ENCODE measurements around the gene FCRL4.

The FCRL4 gene

GRCh38 chr1:157622471-157622870 is 24.6 kb upstream of the FCRL4 start:
- DNase-seq (ENCODE audit: low read depth) = no peak
- no peak overlapping the region for H3K4me3 ChIP-seq (ENCODE audit: low read depth, low read length)
- TF ChIP-seq CTCF (IDR thresholded peaks at IDR 0.05; ENCODE audit: low read depth, low read length, missing control alignments) = no peak

GRCh38 chr1:157618190-157618589 is 20.3 kb upstream of the FCRL4 start:
- DNase-seq (ENCODE audit: low read depth) = no peak
- no peak overlapping the region for H3K4me3 ChIP-seq (ENCODE audit: low read depth, low read length)
- TF ChIP-seq CTCF (IDR thresholded peaks at IDR 0.05; ENCODE audit: low read depth, low read length, missing control alignments) = no peak

- no peak for DNase-seq (ENCODE audit: low read depth)
- no peak overlapping the region for H3K4me3 ChIP-seq (ENCODE audit: low read depth, low read length)
- no peak for TF ChIP-seq CTCF (IDR thresholded peaks at IDR 0.05; ENCODE audit: low read depth, low read length, missing control alignments)
These were observed 2.4 kb upstream of the FCRL4 start for GRCh38 chr1:157600236-157600635.

- H3K4me3 ChIP-seq (ENCODE audit: low read depth, low read length) = no peak overlapping the region
- DNase-seq (ENCODE audit: low read depth) = peak; percentile 37
- no peak for TF ChIP-seq CTCF (IDR thresholded peaks at IDR 0.05; ENCODE audit: low read depth, low read length, missing control alignments)
These were observed 1.5 kb downstream of the FCRL4 start for GRCh38 chr1:157596384-157596783.

GRCh38 chr1:157595356-157595755 is 2.5 kb downstream of the FCRL4 start:
- no peak for TF ChIP-seq CTCF (IDR thresholded peaks at IDR 0.05; ENCODE audit: low read depth, low read length, missing control alignments)
- peak; percentile 78 for DNase-seq (ENCODE audit: low read depth)
- no peak overlapping the region for H3K4me3 ChIP-seq (ENCODE audit: low read depth, low read length)

- no peak for TF ChIP-seq CTCF (IDR thresholded peaks at IDR 0.05; ENCODE audit: low read depth, low read length, missing control alignments)
These were observed 11.9 kb downstream of the FCRL4 start for GRCh38 chr1:157585984-157586383.

GRCh38 chr1:157584503-157584902 is 13.4 kb downstream of the FCRL4 start:
- no peak for DNase-seq (ENCODE audit: low read depth)
- H3K4me3 ChIP-seq (ENCODE audit: low read depth, low read length) = no peak overlapping the region
- TF ChIP-seq CTCF (IDR thresholded peaks at IDR 0.05; ENCODE audit: low read depth, low read length, missing control alignments) = no peak

More at GRCh38 chr1:157585984-157586383, 11.9 kb downstream of the FCRL4 start:
- H3K4me3 ChIP-seq (ENCODE audit: low read depth, low read length) = no peak overlapping the region
- no peak for DNase-seq (ENCODE audit: low read depth)

Data from GM12864 (cell line).